GM11168 (cell line): ENCODE results near the gene MASP2.
"Not testable (repeated sequence)": the region's sequence is repeated elsewhere in the genome, so short reads cannot be mapped to it uniquely, and the experiment has no call there.

Experiments
- in situ Hi-C: fragments of 300-500 bp; cut with MboI; formaldehyde crosslinking; loops from one replicate; pipeline ENCODE4 v1.12.0; 2022; ENCODE audit warnings: low sequenced_read_pairs; ENCODE audit not compliant: unreplicated experiment

Gene MASP2

DNA sequence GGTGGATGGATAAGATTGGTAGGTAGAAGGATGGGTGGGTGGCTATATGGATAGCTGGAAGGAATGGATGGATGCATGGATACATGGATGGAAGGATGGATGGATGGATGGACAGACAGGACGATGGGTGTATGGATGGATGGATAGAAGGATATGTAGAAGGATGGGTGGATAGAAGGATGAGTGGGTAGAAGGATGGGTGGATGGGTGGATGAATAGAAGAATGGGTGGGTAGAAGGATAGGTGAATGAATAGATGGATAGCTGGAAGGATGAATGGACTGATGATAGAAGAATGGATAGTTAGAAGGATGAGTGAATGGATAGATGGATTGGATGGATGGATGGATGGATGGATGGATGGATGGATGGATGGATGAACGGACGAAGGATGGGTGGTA is 5.0 kb downstream of the MASP2 start:
- in situ Hi-C loops = no loop called here

- in situ Hi-C loops = no loop called here
Observed at GRCh38 chr1:11041048-11041447, 6.0 kb downstream of the MASP2 start.

DNA sequence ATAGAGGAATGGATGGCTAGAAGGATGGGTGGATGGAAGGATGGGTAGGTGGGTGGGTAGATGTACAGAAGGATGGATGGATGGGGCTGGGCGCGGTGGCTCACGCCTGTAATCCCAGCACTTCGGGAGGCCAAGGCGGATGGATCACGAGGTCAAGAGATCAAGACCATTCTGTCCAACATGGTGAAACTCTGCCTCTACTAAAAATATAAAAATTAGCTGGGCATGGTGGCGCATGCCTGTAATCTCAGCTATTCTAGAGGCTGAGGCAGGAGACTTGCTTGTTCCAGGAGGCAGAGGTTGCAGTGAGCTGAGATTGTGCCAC is 7.0 kb downstream of the MASP2 start:
- in situ Hi-C loops = not testable (repeated sequence)

- in situ Hi-C loops = no loop called here
Observed at GRCh38 chr1:11039351-11040104, 7.5 kb downstream of the MASP2 start.

GRCh38 chr1:11037740-11038182 is 9.3 kb downstream of the MASP2 start:
- in situ Hi-C loops = no loop called here

DNA sequence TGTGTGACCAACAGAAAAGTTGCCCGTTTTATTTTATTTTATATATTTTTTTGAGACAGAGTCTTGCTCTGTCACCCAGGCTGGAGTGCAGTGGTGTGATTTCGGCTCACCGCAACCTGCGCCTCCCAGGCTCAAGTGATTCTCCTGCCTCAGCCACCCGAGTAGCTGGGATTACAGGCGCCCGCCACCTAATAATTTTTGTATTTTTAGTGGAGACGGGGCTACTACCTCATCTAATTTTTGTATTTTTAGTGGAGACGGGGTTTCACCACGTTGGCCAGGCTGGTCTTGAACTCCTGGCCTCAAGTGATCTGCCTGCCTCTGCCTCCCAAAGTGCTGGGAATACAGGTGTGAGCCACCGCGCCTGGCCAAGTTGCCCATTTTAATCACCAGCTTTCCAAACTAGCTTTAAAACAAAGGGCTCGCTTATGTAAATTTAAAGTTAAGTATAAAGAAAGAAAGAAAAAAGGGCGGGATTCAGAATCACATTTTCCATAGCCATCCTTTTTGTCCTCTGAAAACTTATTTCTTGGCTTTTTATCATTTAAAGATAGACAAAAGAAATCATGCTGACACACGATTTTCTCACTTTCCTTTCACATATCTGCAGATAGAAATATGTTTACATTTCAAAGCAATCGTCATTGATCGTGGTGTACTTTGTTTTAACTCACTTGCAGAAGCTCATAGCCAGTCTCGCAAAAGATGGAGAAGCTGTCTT is 9.9 kb downstream of the MASP2 start:
- in situ Hi-C loops = not testable (repeated sequence)

DNA sequence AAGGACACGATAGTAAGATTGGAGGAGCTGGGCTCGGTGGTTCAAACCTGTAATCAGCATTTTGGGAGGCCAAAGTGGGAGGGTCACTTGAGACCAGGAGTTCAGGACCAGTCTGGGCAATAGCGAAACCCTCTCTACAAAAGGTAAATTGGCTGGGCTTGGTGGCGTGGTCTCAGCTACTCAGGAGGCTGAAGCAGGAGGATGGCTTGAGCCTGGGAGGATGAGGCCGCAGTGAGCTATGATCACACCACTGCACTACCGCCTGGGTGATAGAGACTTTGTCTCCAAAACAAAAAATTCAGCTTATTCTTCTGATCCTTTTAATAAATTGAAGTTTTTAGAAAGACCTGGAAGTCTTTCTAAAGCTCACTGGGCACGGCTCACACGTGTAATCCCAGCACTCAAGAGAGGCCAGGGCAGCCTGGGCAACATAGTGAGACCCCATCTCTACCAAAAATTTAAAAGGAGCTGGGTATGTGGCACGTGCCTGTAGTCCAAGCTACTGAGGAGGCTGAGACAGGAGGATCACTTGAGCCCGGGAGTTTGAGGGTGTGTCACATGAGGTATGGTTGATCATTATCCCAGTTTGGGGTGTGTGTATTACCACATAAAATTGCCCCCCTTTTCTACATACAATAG is 15.3 kb downstream of the MASP2 start:
- in situ Hi-C loops = no loop called here

DNA sequence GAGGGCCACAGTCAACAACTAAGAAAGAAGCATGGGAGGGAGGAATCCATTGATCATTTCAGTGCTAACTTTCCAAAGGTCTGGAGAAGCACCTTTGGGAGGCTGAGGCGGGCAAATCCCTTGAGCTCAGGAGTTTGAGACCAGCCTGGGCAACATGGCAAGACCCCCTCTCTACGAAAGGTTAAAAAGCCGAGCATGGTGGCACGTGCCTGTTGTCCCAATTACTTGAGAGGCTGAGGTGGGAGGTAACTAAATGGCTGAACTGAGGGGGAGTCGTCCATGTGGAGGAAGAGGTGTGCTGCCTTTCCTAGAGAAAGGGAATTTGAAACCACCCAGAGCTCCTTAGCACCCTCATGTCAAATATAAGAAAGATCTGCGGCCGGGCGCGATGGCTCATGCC is 16.2 kb downstream of the MASP2 start:
- in situ Hi-C loops = no loop called here

- in situ Hi-C loops = no loop called here
Observed at GRCh38 chr1:11028018-11028417, 19.0 kb downstream of the MASP2 start.

DNA sequence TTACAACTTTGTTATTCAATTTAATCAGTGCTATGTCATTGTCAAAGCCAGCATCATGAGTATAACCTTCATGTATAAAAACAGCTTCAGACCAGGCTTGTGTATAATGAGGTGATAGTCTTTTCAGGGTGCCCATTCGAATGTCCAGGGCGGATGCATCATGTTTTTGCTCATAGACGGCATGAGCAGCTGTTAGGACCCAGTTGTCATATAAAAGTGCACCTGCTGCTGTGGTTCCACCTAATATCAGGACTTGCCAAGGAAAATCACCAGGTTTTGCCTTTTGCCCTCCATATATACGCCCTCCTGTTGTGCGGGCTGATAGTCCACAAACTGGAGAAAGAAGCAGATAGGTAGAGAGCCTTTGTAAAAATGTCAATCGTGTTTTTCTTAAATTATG is 19.7 kb downstream of the MASP2 start:
- in situ Hi-C loops = no loop called here

DNA sequence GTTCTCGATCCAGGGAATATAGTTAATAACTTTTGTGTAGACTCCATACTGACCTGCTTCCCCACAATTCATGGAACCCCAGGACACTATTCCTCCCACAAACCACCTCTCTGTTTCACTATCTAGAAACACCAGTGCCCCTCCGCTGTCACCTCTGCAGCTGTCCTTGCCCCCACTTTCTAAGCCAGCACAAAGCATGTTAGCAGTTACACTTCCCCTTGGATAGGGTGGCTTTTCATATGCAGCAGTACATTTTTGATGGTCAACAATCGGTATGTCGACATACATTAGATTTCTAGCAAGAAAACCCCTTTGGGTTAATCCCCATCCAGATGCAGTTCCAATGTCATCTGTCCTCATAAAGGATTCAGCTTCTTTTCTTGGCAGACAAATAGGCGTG is 20.1 kb downstream of the MASP2 start:
- in situ Hi-C loops = no loop called here

DNA sequence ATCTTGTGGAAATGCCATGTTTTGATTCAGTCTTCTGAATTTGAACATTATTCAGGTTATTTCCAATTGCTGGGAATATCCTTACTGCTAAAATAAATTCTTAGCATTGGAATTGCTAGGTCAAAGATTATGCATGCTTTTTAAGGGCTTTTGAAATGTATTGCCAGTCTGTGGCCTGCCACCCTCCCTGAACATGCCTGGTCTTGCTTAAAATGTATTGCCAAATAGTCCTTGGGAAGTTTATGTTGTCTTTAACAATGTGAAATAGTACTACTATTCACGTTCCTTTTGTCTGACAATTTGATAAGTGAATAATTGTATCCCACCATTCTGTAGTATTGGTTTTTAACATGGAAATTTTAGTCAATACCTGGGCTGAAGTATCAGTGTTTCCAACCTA is 21.0 kb downstream of the MASP2 start:
- in situ Hi-C loops = no loop called here

- in situ Hi-C loops = no loop called here
Observed at GRCh38 chr1:11025618-11026017, 21.4 kb downstream of the MASP2 start.

GRCh38 chr1:11024874-11025203 is 22.2 kb downstream of the MASP2 start:
- in situ Hi-C loops = no loop called here

- in situ Hi-C loops = no loop called here
Observed at GRCh38 chr1:11024154-11024873, 22.7 kb downstream of the MASP2 start.

DNA sequence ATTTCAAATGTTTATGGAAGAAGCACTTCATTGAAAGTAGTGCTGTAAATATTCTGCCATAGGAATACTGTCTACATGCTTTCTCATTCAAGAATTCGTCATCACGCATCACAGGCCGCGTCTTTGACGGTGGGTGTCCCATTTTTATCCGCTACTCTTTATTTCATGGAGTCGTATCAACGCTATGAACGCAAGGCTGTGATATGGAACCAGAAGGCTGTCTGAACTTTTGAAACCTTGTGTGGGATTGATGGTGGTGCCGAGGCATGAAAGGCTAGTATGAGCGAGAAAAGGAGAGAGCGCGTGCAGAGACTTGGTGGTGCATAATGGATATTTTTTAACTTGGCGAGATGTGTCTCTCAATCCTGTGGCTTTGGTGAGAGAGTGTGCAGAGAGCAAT is 23.8 kb downstream of the MASP2 start:
- in situ Hi-C loops = no loop called here

DNA sequence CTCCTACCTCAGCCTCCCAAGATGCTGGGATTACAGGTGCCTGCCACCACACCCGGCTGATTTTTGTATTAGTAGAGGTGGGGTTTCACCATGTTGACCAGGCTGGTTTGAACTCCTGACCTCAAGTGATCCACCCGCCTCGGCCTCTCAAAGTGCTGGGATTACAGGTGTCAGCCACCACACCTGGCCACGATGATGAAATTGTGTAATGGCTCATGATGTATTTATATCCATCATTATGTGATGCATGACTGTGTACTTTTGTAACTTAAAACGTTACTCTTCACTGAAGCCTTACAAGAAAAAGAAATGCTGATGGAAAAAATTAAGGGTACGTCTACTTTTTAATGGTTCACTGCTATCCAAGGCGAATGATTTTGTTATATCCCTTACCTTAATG is 27.1 kb downstream of the MASP2 start:
- in situ Hi-C loops = no loop called here

- in situ Hi-C loops = not testable (repeated sequence)
Observed at GRCh38 chr1:11019358-11019757, 27.7 kb downstream of the MASP2 start.

GRCh38 chr1:11013160-11013531 is 33.9 kb downstream of the MASP2 start:
- in situ Hi-C loops = no loop called here

DNA sequence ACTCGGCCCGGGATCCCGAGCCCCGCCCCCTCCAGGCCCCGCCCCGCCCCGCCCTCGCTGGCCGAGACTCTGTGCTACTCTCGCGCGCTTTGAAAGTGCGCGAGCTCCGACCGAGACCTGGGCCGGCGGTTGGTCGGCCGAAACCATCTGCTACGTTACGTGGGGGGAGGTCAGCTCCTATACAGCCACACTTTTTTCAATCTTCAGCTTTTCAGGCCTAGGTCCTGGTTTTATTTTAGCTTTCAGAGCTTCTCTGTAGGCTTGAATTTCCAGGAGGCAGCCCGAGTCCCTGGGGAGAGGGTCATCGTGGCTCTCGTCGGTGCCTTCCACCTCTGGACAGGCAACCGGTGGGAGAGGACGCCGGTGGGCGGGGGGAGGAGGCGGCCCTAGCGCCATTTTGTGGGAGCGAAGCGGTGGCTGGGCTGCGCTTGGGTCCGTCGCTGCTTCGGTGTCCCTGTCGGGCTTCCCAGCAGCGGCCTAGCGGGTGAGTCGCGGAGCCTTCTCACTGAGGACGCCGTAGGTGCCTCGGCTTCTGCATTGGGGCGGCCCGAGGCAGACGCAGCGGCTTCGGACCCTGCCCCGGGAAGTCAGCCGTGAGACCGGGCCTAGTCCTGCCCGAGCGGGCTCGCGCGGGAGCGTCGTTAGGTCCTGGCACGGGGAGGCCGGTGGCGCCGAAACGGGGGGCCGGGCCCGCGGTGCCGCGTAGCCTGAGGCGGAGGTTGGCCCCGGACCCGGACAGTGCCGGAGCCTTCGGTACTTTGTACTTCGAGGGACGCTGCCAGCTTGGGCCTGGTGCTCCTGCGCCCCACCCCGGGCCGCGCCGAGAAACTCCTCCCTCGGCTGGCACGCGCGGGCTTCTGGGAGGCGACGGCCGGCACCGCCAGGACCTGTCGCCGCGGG is 34.5 kb downstream of the MASP2 start, which contains the start of gene TARDBP:
Gene TARDBP, plus strand, starts transcription at position 395 of the 900 bp plus-strand sequence. CDS start 1,074 bp downstream, outside the sequence.
- in situ Hi-C loops = no loop called here
